Fibroblast of skin of abdomen (primary cell): ENCODE results near the gene CPLX4.
"Not testable (repeated sequence)": the region's sequence is repeated elsewhere in the genome, so short reads cannot be mapped to it uniquely, and the experiment has no call there.

ENCODE experiments used
- DNase-seq: peaks from one replicate; pipeline ENCODE4 v3.0.0-alpha.2; 2013

The CPLX4 gene

GRCh38 chr18:59269563-59270119 lies 48.8 kb downstream of the CPLX4 start:
- DNase-seq = no peak

- no peak for DNase-seq
Observed at GRCh38 chr18:59268721-59269562, 49.5 kb downstream of the CPLX4 start.

DNA sequence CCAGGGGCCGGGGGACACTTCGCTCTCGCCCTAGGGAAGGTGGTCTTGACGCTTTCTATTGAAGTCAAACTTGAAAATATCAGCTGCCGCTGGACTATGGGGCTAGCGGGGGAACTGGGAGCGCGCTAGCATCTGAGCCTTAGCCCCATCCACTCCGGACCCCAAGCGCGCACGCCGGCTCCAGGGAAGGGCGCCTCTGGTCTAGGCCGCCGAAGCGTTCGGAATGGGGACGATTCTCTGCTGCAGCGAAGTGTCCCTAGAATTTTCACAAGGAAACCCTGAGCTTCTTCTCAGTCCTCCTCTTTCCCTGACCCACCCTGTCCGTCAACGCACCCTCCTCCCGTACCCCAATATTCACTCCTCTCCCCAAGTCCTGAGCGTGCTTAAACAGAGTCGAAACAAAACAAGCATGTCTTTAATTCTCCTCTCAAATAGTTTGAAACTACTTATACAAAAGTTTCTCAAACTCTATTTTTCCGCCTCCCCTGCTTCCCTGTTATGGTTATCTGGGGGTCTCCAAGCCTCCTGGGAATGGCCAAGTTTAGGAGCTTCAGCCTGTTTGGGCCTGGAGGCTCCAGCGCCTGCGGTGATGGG lies 50.2 kb downstream of the CPLX4 start:
- no peak for DNase-seq

DNA sequence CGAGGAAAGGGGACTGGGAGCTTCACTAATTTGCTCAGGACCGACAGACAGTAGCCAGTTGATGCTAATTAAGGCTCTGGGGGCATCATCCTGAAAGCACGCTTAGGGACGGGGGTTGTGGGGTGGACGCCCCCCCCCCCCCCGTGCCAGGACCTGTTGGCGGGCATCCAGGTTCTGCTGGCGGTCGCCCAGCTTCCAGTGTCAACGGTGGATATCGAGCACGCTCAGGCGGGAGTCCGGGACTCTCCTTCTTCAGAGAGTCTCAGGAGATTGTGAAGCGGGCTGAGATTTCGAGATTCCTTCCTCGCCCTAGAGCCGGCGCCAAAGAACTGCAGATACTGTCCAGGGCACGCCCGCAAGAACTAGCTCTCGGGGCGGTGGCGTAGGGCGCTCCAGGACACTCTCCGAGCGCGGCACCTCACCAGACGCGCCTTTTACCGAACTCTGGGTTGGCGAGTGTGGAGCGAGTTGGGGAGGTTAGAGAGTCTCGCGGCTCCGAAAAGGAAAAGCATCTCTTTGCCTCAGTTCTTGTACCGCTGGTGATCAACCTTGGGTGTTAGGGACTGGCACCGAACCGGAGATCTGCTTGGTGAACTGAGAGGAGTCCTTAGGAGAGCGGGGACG lies 50.8 kb downstream of the CPLX4 start:
- DNase-seq = no peak

DNA sequence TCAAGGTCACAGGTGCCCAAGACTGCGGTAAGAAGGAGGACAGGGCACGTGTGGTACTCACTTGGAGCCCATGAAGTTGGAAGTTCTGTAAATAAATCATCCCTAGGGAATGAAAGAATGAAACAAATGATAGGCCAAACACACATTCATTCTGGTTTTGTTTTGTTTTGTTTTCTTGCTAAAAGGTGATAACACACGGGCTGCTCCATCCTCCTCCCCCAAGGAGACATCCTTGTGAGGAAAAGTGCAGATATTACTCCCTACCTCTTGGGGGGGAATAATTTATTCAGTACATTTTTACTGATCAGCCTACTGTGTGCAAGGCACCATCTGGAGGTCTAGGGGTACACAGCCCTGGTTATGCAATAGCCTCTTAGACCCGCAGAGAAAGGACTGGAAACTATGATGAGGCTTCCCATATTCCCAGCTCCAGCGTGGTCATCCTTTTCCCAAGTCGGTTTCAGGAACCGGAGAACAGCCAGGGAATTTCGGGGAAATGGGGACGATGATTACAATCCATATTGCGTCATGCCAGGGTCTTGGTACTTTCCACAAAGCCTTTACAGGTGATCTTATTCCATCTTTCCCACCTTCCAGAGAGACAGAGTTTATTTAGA lies 51.5 kb downstream of the CPLX4 start:
- DNase-seq = no peak

- no peak for DNase-seq
Observed at GRCh38 chr18:59266459-59266858, 52.0 kb downstream of the CPLX4 start.

GRCh38 chr18:59265974-59266369 lies 52.5 kb downstream of the CPLX4 start:
- DNase-seq = no peak

- DNase-seq = no peak
Observed at GRCh38 chr18:59265246-59265973, 53.0 kb downstream of the CPLX4 start.

DNA sequence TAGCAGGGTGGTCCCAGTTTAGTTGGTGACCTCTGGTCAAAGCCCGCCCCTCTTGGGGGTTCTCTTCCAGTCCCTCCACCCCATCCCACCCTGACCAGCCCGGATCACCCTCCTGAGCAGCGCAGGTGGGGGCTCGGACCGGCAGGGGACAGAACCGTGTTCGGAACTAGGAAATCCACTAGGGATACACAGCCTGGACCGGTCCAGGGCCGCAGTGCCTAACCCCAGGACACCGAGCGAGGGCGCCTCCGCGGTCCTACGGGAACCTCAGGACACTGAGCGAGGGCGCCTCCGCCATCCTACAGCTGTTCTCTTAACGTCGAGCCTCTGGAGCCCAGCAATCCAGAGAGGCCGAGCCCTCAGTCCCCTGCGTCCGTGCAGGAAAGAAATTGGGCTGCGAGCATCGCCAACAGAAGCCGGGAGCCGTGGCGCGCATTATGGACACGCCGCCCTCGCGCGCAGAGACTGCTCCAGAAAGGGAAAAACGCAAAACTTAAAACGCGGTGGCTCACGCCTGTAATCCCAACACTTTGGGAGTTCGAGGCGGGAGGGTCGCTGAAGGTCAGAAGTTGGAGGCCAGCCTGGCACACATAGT lies 53.7 kb downstream of the CPLX4 start:
- no peak for DNase-seq

GRCh38 chr18:59264121-59264571 lies 54.3 kb downstream of the CPLX4 start:
- no peak for DNase-seq

DNA sequence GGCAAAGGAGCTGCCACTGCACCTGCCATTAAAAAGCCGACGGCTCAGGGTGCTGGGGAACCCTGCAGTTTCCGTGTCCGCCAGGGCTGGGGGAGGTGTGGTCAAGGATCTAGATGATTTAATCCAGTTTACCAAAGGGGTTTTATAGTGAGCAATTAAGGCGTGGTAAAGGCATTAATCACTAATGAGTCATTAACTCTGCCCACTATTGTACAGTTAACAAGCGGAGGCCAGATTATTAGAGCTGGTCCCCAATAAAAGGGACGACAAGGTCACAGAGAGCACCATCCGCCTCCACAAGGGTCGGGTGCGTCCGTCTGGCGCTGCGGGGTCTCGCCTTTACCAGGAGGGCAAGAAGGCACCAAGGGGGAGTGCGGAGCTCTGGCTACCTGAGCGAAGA lies 54.8 kb downstream of the CPLX4 start:
- no peak for DNase-seq

GRCh38 chr18:59262243-59262642 lies 56.2 kb downstream of the CPLX4 start:
- DNase-seq = not testable (repeated sequence)

DNA sequence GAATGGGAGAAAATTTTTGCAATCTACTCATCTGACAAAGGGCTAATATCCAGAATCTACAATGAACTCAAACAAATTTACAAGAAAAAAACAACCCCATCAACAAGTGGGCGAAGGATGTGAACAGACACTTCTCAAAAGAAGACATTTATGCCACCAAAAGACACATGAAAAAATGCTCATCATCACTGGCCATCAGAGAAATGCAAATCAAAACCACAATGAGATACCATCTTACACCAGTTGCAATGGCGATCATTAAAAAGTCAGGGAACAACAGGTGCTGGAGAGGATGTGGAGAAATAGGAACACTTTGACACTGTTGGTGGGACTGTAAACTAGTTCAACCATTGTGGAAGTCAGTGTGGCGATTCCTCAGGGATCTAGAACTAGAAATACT lies 56.6 kb downstream of the CPLX4 start:
- not testable (repeated sequence) for DNase-seq

GRCh38 chr18:59255491-59255890 lies 63.0 kb downstream of the CPLX4 start:
- not testable (repeated sequence) for DNase-seq

- peak; percentile 84 for DNase-seq
Observed at GRCh38 chr18:59249199-59249774, 69.2 kb downstream of the CPLX4 start.

GRCh38 chr18:59246796-59247195 lies 71.7 kb downstream of the CPLX4 start:
- no peak for DNase-seq
